ENCODE measurements around the gene TSC2.

DNA sequence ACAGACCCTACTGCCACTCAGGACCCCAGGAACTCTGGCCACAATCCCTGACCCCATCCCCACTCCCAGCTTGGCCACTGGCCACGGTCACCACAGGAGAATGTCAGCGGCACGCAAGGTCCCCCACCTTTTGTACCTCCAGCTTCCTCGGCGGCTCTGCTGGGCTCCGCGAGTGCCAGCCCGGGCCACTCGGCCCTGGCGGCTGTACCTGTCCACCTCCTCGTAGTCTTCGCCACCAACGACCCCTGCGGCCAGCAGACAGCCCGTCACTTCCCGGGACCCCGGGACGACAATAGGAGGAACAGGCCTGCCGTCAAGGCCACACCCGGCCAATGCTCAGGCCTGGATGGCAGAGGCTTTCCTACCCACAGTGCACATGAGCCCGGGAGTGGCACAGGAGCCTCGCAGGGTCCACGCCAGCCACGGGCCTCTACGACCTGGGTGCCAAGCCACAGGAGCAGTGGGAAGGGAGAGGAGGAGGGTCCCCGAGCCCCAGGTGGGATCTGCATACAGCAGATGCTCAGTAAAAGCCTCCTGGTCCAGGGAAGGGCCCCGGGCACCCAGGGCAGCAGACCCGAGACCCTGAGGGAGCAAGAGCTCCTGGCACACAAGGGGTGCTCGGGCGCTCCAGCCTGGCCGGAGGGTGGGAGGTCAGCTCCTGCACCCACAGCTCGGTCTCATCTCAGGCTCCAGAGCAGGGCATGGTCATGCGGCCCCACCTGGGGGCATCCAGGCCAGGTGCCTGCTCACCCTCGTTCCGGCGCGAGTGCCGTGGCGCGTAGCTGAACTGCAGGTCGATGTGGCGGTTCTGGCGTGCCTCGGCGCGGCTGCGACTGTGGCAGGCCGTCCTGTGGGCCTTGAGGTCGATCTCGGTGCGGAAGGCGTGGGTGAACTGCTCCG, 46.1 kb upstream of the TSC2 start:
- no peak for TF ChIP-seq ZNF121 (CRISPR knock-in tag; IDR thresholded peaks at IDR 0.05)
- no peak for TF ChIP-seq CTCF (IDR thresholded peaks at IDR 0.05)
- no peak for TF ChIP-seq CREB1 (CRISPR knock-in tag; IDR thresholded peaks at IDR 0.05)
- TF ChIP-seq, protein P1, sequence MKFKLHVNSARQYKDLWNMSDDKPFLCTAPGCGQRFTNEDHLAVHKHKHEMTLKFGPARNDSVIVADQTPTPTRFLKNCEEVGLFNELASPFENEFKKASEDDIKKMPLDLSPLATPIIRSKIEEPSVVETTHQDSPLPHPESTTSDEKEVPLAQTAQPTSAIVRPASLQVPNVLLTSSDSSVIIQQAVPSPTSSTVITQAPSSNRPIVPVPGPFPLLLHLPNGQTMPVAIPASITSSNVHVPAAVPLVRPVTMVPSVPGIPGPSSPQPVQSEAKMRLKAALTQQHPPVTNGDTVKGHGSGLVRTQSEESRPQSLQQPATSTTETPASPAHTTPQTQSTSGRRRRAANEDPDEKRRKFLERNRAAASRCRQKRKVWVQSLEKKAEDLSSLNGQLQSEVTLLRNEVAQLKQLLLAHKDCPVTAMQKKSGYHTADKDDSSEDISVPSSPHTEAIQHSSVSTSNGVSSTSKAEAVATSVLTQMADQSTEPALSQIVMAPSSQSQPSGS (CRISPR knock-in tag; IDR thresholded peaks at IDR 0.05; ENCODE audit: borderline replicate concordance, low read depth), result no peak
- TF ChIP-seq GABPB1 (CRISPR knock-in tag; IDR thresholded peaks at IDR 0.05), result no peak
- no peak for TF ChIP-seq TEAD1 (CRISPR knock-in tag; IDR thresholded peaks at IDR 0.05)
- TF ChIP-seq, protein P2, sequence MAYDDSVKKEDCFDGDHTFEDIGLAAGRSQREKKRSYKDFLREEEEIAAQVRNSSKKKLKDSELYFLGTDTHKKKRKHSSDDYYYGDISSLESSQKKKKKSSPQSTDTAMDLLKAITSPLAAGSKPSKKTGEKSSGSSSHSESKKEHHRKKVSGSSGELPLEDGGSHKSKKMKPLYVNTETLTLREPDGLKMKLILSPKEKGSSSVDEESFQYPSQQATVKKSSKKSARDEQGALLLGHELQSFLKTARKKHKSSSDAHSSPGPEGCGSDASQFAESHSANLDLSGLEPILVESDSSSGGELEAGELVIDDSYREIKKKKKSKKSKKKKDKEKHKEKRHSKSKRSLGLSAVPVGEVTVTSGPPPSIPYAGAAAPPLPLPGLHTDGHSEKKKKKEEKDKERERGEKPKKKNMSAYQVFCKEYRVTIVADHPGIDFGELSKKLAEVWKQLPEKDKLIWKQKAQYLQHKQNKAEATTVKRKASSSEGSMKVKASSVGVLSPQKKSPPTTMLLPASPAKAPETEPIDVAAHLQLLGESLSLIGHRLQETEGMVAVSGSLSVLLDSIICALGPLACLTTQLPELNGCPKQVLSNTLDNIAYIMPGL (CRISPR knock-in tag; IDR thresholded peaks at IDR 0.05), result no peak
- TF ChIP-seq AFF4 (CRISPR knock-in tag; IDR thresholded peaks at IDR 0.05; ENCODE audit: borderline replicate concordance), result no peak
